ENCODE results near the gene P2RX5. TPM values are rescaled to one million over a fixed set of nuclear protein-coding genes. Genes with fewer than 3 reads are reported as not detected.

P2RX5 gene
- total and polyA plus RNA-seq, 10 of the 15 experiments (the other 5 are each of a cell fraction or from before 2014, with no cell fraction given): 6.9 to 28.8 (median 19.5) TPM

DNA sequence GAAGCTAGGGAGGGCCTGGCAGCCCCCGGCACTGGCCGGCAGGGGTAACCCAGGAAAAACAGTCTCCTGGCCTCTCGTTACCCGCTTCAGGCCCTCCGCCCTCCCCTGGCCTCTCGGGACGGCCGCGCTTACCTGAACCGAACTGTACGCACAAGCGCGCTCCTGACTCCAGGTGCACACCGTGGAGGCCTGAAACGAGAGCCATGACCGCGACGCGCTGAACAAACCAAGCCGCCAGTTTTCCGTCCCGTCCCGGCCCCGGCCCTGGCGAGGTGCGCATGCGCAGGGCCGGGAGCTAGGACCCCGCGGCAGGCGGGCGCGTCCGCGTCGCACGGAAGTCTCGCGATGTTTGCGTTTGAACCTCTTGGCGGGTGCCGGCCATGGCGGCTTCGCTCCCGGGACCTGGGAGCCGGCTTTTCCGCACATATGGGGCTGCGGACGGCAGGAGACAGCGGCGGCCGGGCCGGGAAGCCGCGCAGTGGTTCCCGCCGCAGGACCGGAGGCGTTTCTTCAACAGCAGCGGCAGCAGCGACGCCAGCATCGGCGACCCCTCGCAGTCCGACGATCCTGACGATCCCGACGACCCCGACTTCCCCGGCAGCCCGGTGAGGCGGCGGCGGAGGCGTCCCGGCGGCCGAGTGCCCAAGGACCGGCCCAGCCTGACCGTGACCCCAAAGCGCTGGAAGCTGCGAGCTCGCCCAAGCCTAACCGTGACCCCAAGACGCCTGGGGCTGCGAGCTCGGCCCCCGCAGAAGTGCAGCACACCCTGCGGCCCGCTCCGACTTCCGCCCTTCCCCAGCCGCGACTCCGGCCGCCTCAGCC, 27.8 kb upstream of the P2RX5 start, which contains the start of gene HASPIN (continued):
- TF ChIP-seq, protein P1, sequence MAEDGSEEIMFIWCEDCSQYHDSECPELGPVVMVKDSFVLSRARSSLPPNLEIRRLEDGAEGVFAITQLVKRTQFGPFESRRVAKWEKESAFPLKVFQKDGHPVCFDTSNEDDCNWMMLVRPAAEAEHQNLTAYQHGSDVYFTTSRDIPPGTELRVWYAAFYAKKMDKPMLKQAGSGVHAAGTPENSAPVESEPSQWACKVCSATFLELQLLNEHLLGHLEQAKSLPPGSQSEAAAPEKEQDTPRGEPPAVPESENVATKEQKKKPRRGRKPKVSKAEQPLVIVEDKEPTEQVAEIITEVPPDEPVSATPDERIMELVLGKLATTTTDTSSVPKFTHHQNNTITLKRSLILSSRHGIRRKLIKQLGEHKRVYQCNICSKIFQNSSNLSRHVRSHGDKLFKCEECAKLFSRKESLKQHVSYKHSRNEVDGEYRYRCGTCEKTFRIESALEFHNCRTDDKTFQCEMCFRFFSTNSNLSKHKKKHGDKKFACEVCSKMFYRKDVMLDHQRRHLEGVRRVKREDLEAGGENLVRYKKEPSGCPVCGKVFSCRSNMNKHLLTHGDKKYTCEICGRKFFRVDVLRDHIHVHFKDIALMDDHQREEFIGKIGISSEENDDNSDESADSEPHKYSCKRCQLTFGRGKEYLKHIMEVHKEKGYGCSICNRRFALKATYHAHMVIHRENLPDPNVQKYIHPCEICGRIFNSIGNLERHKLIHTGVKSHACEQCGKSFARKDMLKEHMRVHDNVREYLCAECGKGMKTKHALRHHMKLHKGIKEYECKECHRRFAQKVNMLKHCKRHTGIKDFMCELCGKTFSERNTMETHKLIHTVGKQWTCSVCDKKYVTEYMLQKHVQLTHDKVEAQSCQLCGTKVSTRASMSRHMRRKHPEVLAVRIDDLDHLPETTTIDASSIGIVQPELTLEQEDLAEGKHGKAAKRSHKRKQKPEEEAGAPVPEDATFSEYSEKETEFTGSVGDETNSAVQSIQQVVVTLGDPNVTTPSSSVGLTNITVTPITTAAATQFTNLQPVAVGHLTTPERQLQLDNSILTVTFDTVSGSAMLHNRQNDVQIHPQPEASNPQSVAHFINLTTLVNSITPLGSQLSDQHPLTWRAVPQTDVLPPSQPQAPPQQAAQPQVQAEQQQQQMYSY (CRISPR knock-in tag; IDR thresholded peaks at IDR 0.05): no peak
- TF ChIP-seq STAT3 (IDR thresholded peaks at IDR 0.05; ENCODE audit: low read depth, low read length): no peak
- TF ChIP-seq BACH1 (IDR thresholded peaks at IDR 0.05; ENCODE audit: borderline replicate concordance): peak; percentile 36; the same call in 1 of the 2 replicates
- TF ChIP-seq, protein P2, sequence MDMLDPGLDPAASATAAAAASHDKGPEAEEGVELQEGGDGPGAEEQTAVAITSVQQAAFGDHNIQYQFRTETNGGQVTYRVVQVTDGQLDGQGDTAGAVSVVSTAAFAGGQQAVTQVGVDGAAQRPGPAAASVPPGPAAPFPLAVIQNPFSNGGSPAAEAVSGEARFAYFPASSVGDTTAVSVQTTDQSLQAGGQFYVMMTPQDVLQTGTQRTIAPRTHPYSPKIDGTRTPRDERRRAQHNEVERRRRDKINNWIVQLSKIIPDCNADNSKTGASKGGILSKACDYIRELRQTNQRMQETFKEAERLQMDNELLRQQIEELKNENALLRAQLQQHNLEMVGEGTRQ (IDR thresholded peaks at IDR 0.05; ENCODE audit: borderline replicate concordance, low read depth, low read length): no peak
- TF ChIP-seq NR2F1 (conservative IDR thresholded peaks at IDR 0.05): peak; percentile 66; the same call in 1 of the 2 replicates
- TF ChIP-seq RCOR1 (conservative IDR thresholded peaks at IDR 0.05; ENCODE audit: low read depth, low read length): peak; percentile 95
- TF ChIP-seq MYB (IDR thresholded peaks at IDR 0.05; ENCODE audit: borderline replicate concordance, low read depth, low read length): no peak
- peak; percentile 82 for TF ChIP-seq KLF5 (IDR thresholded peaks at IDR 0.05; ENCODE audit: partially characterized antibody)
- TF ChIP-seq RAD51 (IDR thresholded peaks at IDR 0.05): no peak
- TF ChIP-seq CEBPB (IDR thresholded peaks at IDR 0.05; ENCODE audit: borderline replicate concordance in 1 of 2, low read depth in 2 of 2, low read length in 2 of 2): no peak
- peak; percentile 68; the same call in 1 of the 2 replicates for TF ChIP-seq PAX5 (IDR thresholded peaks at IDR 0.05; ENCODE audit: borderline replicate concordance, low read depth, low read length)
- TF ChIP-seq SUPT20H (IDR thresholded peaks at IDR 0.05; ENCODE audit: borderline replicate concordance, control insufficient read depth, low read depth, low read length): no peak
- TF ChIP-seq CBX5 (IDR thresholded peaks at IDR 0.05; ENCODE audit: low read depth): no peak
- no peak; the same call in 1 of the 2 replicates for TF ChIP-seq ELK1 (IDR thresholded peaks at IDR 0.05; ENCODE audit: low read depth, low read length)
- TF ChIP-seq SMARCA5 (IDR thresholded peaks at IDR 0.05): 0 out of 2 replicates have a peak, but pooled peaks have one; percentile 30
- TF ChIP-seq, protein P3, sequence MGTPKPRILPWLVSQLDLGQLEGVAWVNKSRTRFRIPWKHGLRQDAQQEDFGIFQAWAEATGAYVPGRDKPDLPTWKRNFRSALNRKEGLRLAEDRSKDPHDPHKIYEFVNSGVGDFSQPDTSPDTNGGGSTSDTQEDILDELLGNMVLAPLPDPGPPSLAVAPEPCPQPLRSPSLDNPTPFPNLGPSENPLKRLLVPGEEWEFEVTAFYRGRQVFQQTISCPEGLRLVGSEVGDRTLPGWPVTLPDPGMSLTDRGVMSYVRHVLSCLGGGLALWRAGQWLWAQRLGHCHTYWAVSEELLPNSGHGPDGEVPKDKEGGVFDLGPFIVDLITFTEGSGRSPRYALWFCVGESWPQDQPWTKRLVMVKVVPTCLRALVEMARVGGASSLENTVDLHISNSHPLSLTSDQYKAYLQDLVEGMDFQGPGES (IDR thresholded peaks at IDR 0.05): peak; percentile 18; the same call in 1 of the 2 replicates
- no peak for TF ChIP-seq MEF2A (IDR thresholded peaks at IDR 0.05; ENCODE audit: insufficient read depth, low read depth, low read length)
- peak in 1 of 2 experiments; percentile 83; a peak in 2 of 3 replicates for TF ChIP-seq EGR1 (IDR thresholded peaks at IDR 0.05; ENCODE audit: borderline replicate concordance in 1 of 2, low read depth in 2 of 2, low read length in 2 of 2)
- no peak for TF ChIP-seq MTA3 (IDR thresholded peaks at IDR 0.05; ENCODE audit: borderline replicate concordance, low read length)
